ENCODE measurements around the gene MAP3K9. TPM values are rescaled to one million over a fixed set of nuclear protein-coding genes. Genes with fewer than 3 reads are reported as not detected.

The MAP3K9 gene
- total RNA-seq (2021) (21.4 and 25.0 TPM in 2 replicates), Bru-seq, nascent RNA (percentile 84 among the genes with signal in this experiment), BruChase-seq, experiment 1, labeled RNA remaining after a 2-hour chase (percentile 88 among the genes with signal in this experiment), BruChase-seq, experiment 2, labeled RNA remaining after a 6-hour chase (percentile 82 among the genes with signal in this experiment)
- long read RNA-seq, full-length matches to known transcripts: 2 of 27 reads
- long read RNA-seq, partial matches to known transcripts: 19 of 27 reads
- long read RNA-seq, other reads (novel, unspliced or antisense): 6 of 27 reads

- DNase-seq: peak; percentile 97 to 100
- Histone ChIP-seq H3K27ac (peak within 1 kb of the TSS; percentile 54), H3K9me3 (ENCODE audit: insufficient read depth, low read depth) (no peaks in the 10 kb centered on the region), H2AFZ (peak within 1 kb of the TSS; percentile 86), H3F3A (ENCODE audit: insufficient read depth, low read depth) (peaks cover 9% of the 10 kb centered on the region; the same call in 1 of the 2 replicates), H3K4me3 (peak within 1 kb of the TSS; percentile 75), H3K4me2 (peak within 1 kb of the TSS; percentile 91), H3K27me3 (ENCODE audit: insufficient read depth, low read depth) (no peaks in the 10 kb centered on the region), H3K36me3 (ENCODE audit: low read depth) (peaks cover 4% of the 10 kb centered on the region), H4K20me1 (ENCODE audit: insufficient read depth) (peaks cover 6% of the 10 kb centered on the region; the same call in 1 of the 2 replicates), H3K9me2 (ENCODE audit: insufficient read depth) (no peaks in the 10 kb centered on the region), H3K4me1 (replicated peaks; ENCODE audit: insufficient read depth) (peaks cover 38% of the 10 kb centered on the region), H3K79me2 (ENCODE audit: low read depth) (peaks cover 54% of the 10 kb centered on the region)
- ChIA-PET CTCF (interaction anchor here (0.7 to 1.2 kb wide), 6 partner anchors 44 to 208 kb away, joined by 3 to 7 read pairs (median 4); no protein-coding TSS in a partner anchor), POLR2A (ENCODE audit: unreplicated experiment) (interaction anchor here (0.5 to 1.3 kb wide), 19 partner anchors 8 to 1542 kb away, joined by 3 to 13 read pairs (median 5); partner anchors contain the start of gene MED6)
- no TSS peak for BruUV-seq (replicated peaks)
- TF ChIP-seq CTCF (conservative IDR thresholded peaks at IDR 0.05) (no peak), EZH2 (IDR thresholded peaks at IDR 0.05; ENCODE audit: low read depth) (no peak)
- intact Hi-C loops (cut with micrococcal nuclease; ENCODE audit: unreplicated experiment): loop anchor here (1.0 to 10.0 kb wide), 8 partner anchors 54 to 1042 kb away; partner anchors contain the start of genes COX16, MED6, SRSF5 and SYNJ2BP
These were observed at the start of gene MAP3K9 for GRCh38 chr14:70809225-70810219. Gene MAP3K9 (minus strand): TSS chr14:70809513. CDS start chr14:70809171, 342 bp downstream.

GRCh38 chr14:70858641-70859040 is 49.3 kb upstream of the MAP3K9 start:
- DNase-seq: no peak
- CTCF ChIA-PET: no interaction called here
- TF ChIP-seq CTCF (conservative IDR thresholded peaks at IDR 0.05) (no peak), EZH2 (IDR thresholded peaks at IDR 0.05; ENCODE audit: low read depth) (no peak)
- H4K20me1 ChIP-seq (ENCODE audit: insufficient read depth): no peaks in the 10 kb centered on the region
- H3K9me2 ChIP-seq (ENCODE audit: insufficient read depth): no peaks in the 10 kb centered on the region
- POLR2A ChIA-PET (ENCODE audit: unreplicated experiment): no interaction called here
- 0 out of 2 replicates have a peak, but pooled peaks cover 6% of the 10 kb centered on the region for H3K27me3 ChIP-seq (ENCODE audit: insufficient read depth, low read depth)
- intact Hi-C loops (cut with micrococcal nuclease; ENCODE audit: unreplicated experiment): no loop called here
- no peaks in the 10 kb centered on the region for H3K79me2 ChIP-seq (ENCODE audit: low read depth)
- H3K9me3 ChIP-seq (ENCODE audit: insufficient read depth, low read depth): no peaks in the 10 kb centered on the region
- BruUV-seq (replicated peaks): no TSS peak
- H3K36me3 ChIP-seq (ENCODE audit: low read depth): no peaks in the 10 kb centered on the region
- no peaks in the 10 kb centered on the region for H3F3A ChIP-seq (ENCODE audit: insufficient read depth, low read depth)
- H3K4me3 ChIP-seq: no peak overlapping the region
- H3K4me2 ChIP-seq: no peak overlapping the region
- no peak overlapping the region for H2AFZ ChIP-seq
- no peak overlapping the region for H3K27ac ChIP-seq
- no peaks in the 10 kb centered on the region for H3K4me1 ChIP-seq (replicated peaks; ENCODE audit: insufficient read depth)

GRCh38 chr14:70857496-70857890 is 48.2 kb upstream of the MAP3K9 start:
- H3K4me2 ChIP-seq: no peak overlapping the region
- no peak for DNase-seq
- H3K27me3 ChIP-seq (ENCODE audit: insufficient read depth, low read depth): 0 out of 2 replicates have a peak, but pooled peaks cover 6% of the 10 kb centered on the region
- H3K9me3 ChIP-seq (ENCODE audit: insufficient read depth, low read depth): no peaks in the 10 kb centered on the region
- no TSS peak for BruUV-seq (replicated peaks)
- CTCF ChIA-PET: no interaction called here
- TF ChIP-seq EZH2 (IDR thresholded peaks at IDR 0.05; ENCODE audit: low read depth) (no peak), CTCF (conservative IDR thresholded peaks at IDR 0.05) (no peak)
- H3K4me3 ChIP-seq: no peak overlapping the region
- H3K9me2 ChIP-seq (ENCODE audit: insufficient read depth): no peaks in the 10 kb centered on the region
- no peak overlapping the region for H2AFZ ChIP-seq
- H3K27ac ChIP-seq: no peak overlapping the region
- no peaks in the 10 kb centered on the region for H3K79me2 ChIP-seq (ENCODE audit: low read depth)
- H4K20me1 ChIP-seq (ENCODE audit: insufficient read depth): no peaks in the 10 kb centered on the region
- no peaks in the 10 kb centered on the region for H3K36me3 ChIP-seq (ENCODE audit: low read depth)
- intact Hi-C loops (cut with micrococcal nuclease; ENCODE audit: unreplicated experiment): no loop called here
- H3F3A ChIP-seq (ENCODE audit: insufficient read depth, low read depth): no peaks in the 10 kb centered on the region
- H3K4me1 ChIP-seq (replicated peaks; ENCODE audit: insufficient read depth): no peaks in the 10 kb centered on the region
- POLR2A ChIA-PET (ENCODE audit: unreplicated experiment): no interaction called here

Measured in PC-9 (cell line).